Cortex of kidney (tissue), 1 donor: ENCODE results near the gene DCTN1.

Experiments used
- DNase-seq: peaks from one replicate; lab custom pipeline; 2025; lab: John Stamatoyannopoulos, UW

DCTN1 gene

DNA sequence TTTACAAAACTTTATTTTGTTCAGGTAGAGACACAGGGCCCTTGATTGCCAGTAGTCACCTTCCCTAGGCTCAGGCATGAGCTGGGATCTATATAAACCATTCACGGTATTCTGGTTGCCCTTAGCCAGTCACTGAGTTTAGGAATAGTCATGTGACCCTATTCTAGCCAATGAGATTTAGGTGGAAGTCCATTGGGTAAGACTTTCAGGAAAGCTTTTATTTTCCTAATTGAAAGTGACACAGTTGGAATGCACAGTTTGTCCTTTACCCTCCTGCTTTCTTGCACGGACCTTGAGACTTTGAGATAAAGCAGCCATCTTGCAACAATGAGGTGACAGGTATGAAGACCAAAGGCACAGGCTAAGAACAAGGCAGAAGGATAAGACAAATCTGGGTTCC is 58.4 kb downstream of the DCTN1 start:
- DNase-seq = no peak

DNA sequence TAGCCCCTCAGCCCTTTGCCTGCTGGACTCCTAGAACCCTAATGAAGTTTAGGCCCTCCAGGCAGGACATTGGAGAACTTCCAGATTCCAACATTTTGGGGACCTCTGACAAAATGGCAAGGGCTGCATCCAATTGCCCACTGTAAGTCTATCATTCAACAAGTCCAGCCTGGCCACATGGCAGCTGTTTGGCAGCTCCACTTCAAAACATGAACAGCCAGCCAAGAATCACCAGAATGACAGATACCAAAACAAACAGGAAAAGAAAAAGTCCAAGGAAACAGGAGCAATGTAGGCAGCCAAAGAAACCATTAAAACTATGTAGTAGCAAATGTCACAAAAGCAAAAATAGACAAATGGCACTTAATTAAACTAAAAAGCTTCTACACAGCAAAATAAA is 62.4 kb downstream of the DCTN1 start:
- no peak for DNase-seq

GRCh38 chr2:74316627-74317295 is 63.4 kb downstream of the DCTN1 start:
- no peak for DNase-seq

- no peak for DNase-seq
Measured at GRCh38 chr2:74314107-74314506, 66.0 kb downstream of the DCTN1 start.

DNA sequence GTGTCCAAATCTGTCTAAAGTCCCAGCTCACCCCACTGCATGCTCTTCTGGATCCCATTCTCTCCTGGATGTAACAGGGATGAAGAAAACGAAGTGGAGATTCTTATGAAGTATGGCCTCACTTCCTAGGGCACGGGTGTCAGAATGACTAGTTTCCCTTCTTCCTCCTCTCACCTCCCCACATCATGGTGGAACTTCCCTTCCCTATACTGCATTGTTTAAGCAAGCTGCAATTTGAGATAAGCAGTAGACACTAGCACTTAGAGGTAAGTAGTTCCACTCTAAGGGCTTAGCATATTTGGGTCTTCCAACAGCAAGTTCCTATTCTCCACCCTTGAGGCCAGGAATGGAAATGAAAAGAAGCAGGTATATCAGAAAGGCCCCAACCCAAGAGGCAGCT is 66.6 kb downstream of the DCTN1 start:
- no peak for DNase-seq

DNA sequence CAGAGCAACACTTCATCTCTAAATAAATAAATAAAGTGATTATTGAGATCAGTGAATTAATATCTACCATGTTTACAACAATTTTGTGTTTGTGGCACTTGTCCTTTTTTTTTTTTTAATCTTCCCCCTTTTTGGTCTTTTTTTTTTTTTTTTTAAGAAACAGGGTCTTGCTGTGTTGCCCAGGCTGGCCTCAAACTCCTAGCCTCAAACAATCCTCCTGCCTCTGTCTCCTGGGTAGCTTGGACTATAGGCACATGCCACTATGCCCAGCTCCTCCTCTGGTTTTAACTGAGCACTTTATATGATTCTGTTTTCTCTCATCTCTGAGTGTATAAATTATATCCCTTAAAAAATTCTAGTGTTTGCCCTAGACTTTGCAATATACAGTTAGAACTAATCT is 67.2 kb downstream of the DCTN1 start:
- no peak for DNase-seq
